ENCODE results near the gene TMEM131. TPM values are rescaled to one million over a fixed set of nuclear protein-coding genes. Genes with fewer than 3 reads are reported as not detected.
A peak's percentile ranks its signal among the peaks of the same experiment; 100 is the strongest.
"Not testable (repeated sequence)": the region's sequence is repeated elsewhere in the genome, so short reads cannot be mapped to it uniquely, and the experiment has no call there.

Gene TMEM131
- total and polyA plus RNA-seq, 2 of the 8 experiments (the other 6 are each of a cell fraction or from before 2014, with no cell fraction given), result 9.7 to 22.9 TPM

DNA sequence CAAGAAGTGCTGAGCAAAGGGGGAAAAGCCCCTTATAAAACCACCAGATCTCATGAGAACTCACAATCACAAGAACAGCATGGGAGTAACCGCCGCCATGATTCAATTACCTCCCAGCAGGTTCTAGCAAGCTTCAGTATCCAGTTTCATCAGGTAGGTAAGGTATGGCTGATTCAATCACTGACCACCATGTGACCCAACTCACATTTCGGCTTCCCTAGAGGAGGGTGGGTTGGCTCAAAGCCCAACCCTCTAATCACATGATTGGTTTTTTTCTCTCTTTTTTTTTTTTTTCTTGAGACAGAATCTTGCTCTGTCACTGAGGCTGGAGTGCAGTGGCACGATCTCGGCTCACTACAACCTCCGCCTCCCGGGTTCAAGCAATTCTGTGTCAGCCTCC is 78.1 kb downstream of the TMEM131 start:
- H3K4me3 ChIP-seq (ENCODE audit: extremely low read depth in 1 of 4, insufficient read depth in 2 of 4, low read depth in 3 of 4, low read length in 4 of 4); H2BK15ac ChIP-seq (ENCODE audit: low read length); H3K79me1 ChIP-seq (ENCODE audit: low read depth, low read length); DNase-seq (ENCODE audit: low read depth in 1 of 2, low spot score in 2 of 2); H2AFZ ChIP-seq (ENCODE audit: low read length); H3K56ac ChIP-seq (replicated peaks; ENCODE audit: insufficient read length, low read depth, low read length); H3K23me2 ChIP-seq (ENCODE audit: low read depth, low read length); H3K4ac ChIP-seq (replicated peaks; ENCODE audit: insufficient read length, low read depth, low read length); H3K27ac ChIP-seq (ENCODE audit: low read depth, low read length); H3K9ac ChIP-seq (replicated peaks in 1 of 4; ENCODE audit: extremely low read depth in 1 of 4, low read depth in 3 of 4, low read length in 3 of 4); H3K14ac ChIP-seq (ENCODE audit: insufficient read length); H4K8ac ChIP-seq (ENCODE audit: extremely low read depth, insufficient read depth, low read length); POLR2A ChIA-PET (ENCODE audit: partially characterized antibody); H2AK5ac ChIP-seq (ENCODE audit: low read depth, low read length); H2BK20ac ChIP-seq (ENCODE audit: low read length); H2BK120ac ChIP-seq (replicated peaks; ENCODE audit: low read depth, low read length); H2BK5ac ChIP-seq (ENCODE audit: low read depth, low read length); H3K9me3 ChIP-seq (ENCODE audit: insufficient read depth in 2 of 2, low read depth in 1 of 2, low read length in 1 of 2); H4K5ac ChIP-seq (ENCODE audit: insufficient read length, low read depth, low read length); H3K18ac ChIP-seq (ENCODE audit: extremely low read depth, low read length); H3K36me3 ChIP-seq (ENCODE audit: control insufficient read depth in 2 of 4, insufficient read depth in 4 of 4, low read length in 3 of 4); H4K91ac ChIP-seq (replicated peaks; ENCODE audit: insufficient read length, low read length); H3K23ac ChIP-seq (ENCODE audit: insufficient read length); H3K4me1 ChIP-seq (replicated peaks in 1 of 4; ENCODE audit: control insufficient read depth in 3 of 4, insufficient read depth in 4 of 4, low read length in 3 of 4); FAIRE-seq; H2BK12ac ChIP-seq (ENCODE audit: low read depth, low read length); H3K4me2 ChIP-seq (ENCODE audit: insufficient read depth in 1 of 2, low read depth in 2 of 2, low read length in 2 of 2); H3K27me3 ChIP-seq (replicated peaks in 1 of 4; ENCODE audit: control insufficient read depth in 3 of 4, extremely low read depth in 1 of 4, insufficient read depth in 3 of 4, low read length in 3 of 4); H4K20me1 ChIP-seq (replicated peaks in 1 of 2; ENCODE audit: control insufficient read depth in 1 of 2, insufficient read depth in 2 of 2, low read length in 2 of 2): not testable (repeated sequence)
- peak; percentile 56 for TF ChIP-seq USF2 (IDR thresholded peaks at IDR 0.05; ENCODE audit: low read length)
- CTCF ChIA-PET (ENCODE audit: partially characterized antibody), result interaction anchor here (0.6 kb wide), 1 partner anchor 17 kb away, joined by 3 read pairs; no protein-coding TSS in a partner anchor
- H3K79me2 ChIP-seq (ENCODE audit: control insufficient read depth in 1 of 2, insufficient read depth in 2 of 2, low read length in 2 of 2), result peaks cover 0 to 11% of the 10 kb centered on the region in 2 experiments; a peak in 2 of 4 replicates
- WGBS, 2 experiments (ENCODE audit: extremely low coverage in 1 of 2, insufficient coverage in 1 of 2, insufficient read length in 1 of 2, insufficient replicate concordance in 2 of 2, low coverage in 1 of 2, low lambda C conversion rate in 2 of 2, missing lambda C conversion rate in 1 of 2), result 77% methylated on average over 3 of the region's 7 CpGs; no CpG with 5 or more reads in 1 of the 2 experiments

Measured in H1 (cell line).